ENCODE results near the gene LAMTOR2.

DNA sequence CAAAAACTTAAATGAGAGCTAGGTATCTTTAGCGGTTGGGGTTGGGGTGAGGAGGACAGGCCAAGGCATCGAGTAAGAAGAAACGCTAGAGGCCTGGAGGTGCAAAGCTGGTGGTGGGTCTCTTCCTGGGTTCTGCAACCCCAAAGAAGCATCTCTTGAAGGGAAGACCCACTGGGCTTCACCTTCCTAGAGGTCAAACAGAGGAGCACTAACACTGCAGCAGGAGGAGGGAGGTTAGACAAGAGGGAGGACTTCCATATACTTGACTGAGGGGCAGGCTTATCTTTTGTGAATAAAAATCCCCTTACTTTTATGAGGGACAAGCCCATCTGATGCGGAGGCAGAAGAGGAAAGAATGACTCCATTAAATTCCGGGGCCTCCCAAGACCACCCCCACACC, 25.2 kb downstream of the LAMTOR2 start:
- TF ChIP-seq, protein P1, sequence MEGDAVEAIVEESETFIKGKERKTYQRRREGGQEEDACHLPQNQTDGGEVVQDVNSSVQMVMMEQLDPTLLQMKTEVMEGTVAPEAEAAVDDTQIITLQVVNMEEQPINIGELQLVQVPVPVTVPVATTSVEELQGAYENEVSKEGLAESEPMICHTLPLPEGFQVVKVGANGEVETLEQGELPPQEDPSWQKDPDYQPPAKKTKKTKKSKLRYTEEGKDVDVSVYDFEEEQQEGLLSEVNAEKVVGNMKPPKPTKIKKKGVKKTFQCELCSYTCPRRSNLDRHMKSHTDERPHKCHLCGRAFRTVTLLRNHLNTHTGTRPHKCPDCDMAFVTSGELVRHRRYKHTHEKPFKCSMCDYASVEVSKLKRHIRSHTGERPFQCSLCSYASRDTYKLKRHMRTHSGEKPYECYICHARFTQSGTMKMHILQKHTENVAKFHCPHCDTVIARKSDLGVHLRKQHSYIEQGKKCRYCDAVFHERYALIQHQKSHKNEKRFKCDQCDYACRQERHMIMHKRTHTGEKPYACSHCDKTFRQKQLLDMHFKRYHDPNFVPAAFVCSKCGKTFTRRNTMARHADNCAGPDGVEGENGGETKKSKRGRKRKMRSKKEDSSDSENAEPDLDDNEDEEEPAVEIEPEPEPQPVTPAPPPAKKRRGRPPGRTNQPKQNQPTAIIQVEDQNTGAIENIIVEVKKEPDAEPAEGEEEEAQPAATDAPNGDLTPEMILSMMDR (IDR thresholded peaks at IDR 0.05) = no peak
- no peak for TF ChIP-seq EZH2phosphoT487 (IDR thresholded peaks at IDR 0.05)

Measured in neural progenitor cell (in vitro differentiated cells).